ENCODE data around the gene DCANP1.
A peak's percentile ranks its signal among the peaks of the same experiment; 100 is the strongest.

DCANP1 gene

GRCh38 chr5:135444881-135445280 is 2.3 kb downstream of the DCANP1 start:
- Histone ChIP-seq H3K36me3 (peaks cover 0 to 30% (median 0%) of the 10 kb centered on the region in 11 experiments; a peak in 4 of 22 replicates), H3K9ac (peak overlapping the region in 9 of 11 experiments; percentile 4 to 69 (median 55); a peak in 14 of 22 replicates), H3K27ac (peak overlapping the region; percentile 13 to 99 (median 91); a peak in 20 of 22 replicates), H3K27me3 (no peaks in the 10 kb centered on the region), H4K20me1 (no peaks in the 10 kb centered on the region), H3K4me3 (no peak overlapping the region; a peak in 3 of 20 replicates), H3K4me2 (peak overlapping the region; percentile 86 to 97 (median 91)), H3K9me3 (replicated peaks in 1 of 11) (no peaks in the 10 kb centered on the region; a peak in 1 of 22 replicates), H3K4me1 (peaks cover 100% of the 10 kb centered on the region in 10 experiments)
- no peak for TF ChIP-seq Cebpa-rat (IDR thresholded peaks at IDR 0.05)

DNA sequence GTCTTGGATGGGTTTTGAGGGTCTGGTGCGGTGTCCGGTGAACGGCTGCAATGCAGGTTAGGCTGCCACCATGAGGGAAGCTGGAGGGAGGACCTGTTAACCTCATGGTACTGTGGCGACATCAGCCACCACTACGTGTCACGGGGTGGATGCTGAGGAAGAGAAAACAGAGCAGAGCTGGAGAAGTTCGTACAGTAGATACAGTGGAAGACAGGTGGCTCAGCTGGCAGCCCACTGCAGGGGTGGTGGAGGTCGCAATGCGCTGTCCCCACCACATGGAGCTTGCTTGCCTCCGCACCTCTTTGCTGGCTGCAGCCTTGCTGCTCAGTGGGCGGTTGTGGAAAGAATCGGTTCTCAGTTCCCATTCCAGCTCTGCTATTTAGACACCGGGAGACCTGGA is 2.8 kb downstream of the DCANP1 start:
- H3K27me3 ChIP-seq: no peaks in the 10 kb centered on the region
- H3K4me2 ChIP-seq: peak overlapping the region; percentile 86 to 97 (median 91)
- peak overlapping the region in 9 of 11 experiments; percentile 47 to 99 (median 92); a peak in 16 of 22 replicates for H3K27ac ChIP-seq
- H3K4me1 ChIP-seq: peaks cover 100% of the 10 kb centered on the region in 10 experiments
- no peak overlapping the region; a peak in 1 of 20 replicates for H3K4me3 ChIP-seq
- peak overlapping the region in 7 of 11 experiments; percentile 53 to 69 (median 60); a peak in 8 of 22 replicates for H3K9ac ChIP-seq
- H3K36me3 ChIP-seq: peaks cover 0 to 28% (median 0%) of the 10 kb centered on the region in 11 experiments; a peak in 4 of 22 replicates
- no peaks in the 10 kb centered on the region; a peak in 1 of 22 replicates for H3K9me3 ChIP-seq (replicated peaks in 1 of 11)
- H4K20me1 ChIP-seq: no peaks in the 10 kb centered on the region
- TF ChIP-seq Cebpa-rat (IDR thresholded peaks at IDR 0.05): no peak

GRCh38 chr5:135443161-135443960 is 3.8 kb downstream of the DCANP1 start:
- Histone ChIP-seq H3K4me1 (peaks cover 100% of the 10 kb centered on the region in 10 experiments), H3K9ac (peak overlapping the region in 10 of 11 experiments; percentile 12 to 88 (median 69); a peak in 13 of 22 replicates), H4K20me1 (no peaks in the 10 kb centered on the region), H3K4me3 (no peak overlapping the region; a peak in 2 of 20 replicates), H3K27ac (peak overlapping the region; percentile 39 to 99 (median 91); a peak in 20 of 22 replicates), H3K4me2 (peak overlapping the region; percentile 86 to 97 (median 91)), H3K27me3 (no peaks in the 10 kb centered on the region), H3K36me3 (peaks cover 0 to 22% (median 0%) of the 10 kb centered on the region in 11 experiments; a peak in 3 of 22 replicates), H3K9me3 (replicated peaks in 1 of 11) (no peaks in the 10 kb centered on the region; a peak in 1 of 22 replicates)
- no peak for TF ChIP-seq Cebpa-rat (IDR thresholded peaks at IDR 0.05)

GRCh38 chr5:135442431-135443160 is 4.6 kb downstream of the DCANP1 start:
- H3K4me3 ChIP-seq: peak overlapping the region in 3 of 10 experiments; percentile 2 to 38 (median 32); a peak in 3 of 20 replicates
- H3K9me3 ChIP-seq (replicated peaks in 1 of 11): no peaks in the 10 kb centered on the region; a peak in 1 of 22 replicates
- peaks cover 100% of the 10 kb centered on the region in 10 experiments for H3K4me1 ChIP-seq
- peak overlapping the region; percentile 60 to 99 (median 91); a peak in 21 of 22 replicates for H3K27ac ChIP-seq
- no peaks in the 10 kb centered on the region for H4K20me1 ChIP-seq
- H3K9ac ChIP-seq: peak overlapping the region in 10 of 11 experiments; percentile 48 to 88 (median 70); a peak in 19 of 22 replicates
- no peaks in the 10 kb centered on the region for H3K27me3 ChIP-seq
- H3K36me3 ChIP-seq: peaks cover 0 to 16% (median 0%) of the 10 kb centered on the region in 11 experiments; a peak in 2 of 22 replicates
- no peak for TF ChIP-seq Cebpa-rat (IDR thresholded peaks at IDR 0.05)
- H3K4me2 ChIP-seq: peak overlapping the region; percentile 86 to 97 (median 91)

DNA sequence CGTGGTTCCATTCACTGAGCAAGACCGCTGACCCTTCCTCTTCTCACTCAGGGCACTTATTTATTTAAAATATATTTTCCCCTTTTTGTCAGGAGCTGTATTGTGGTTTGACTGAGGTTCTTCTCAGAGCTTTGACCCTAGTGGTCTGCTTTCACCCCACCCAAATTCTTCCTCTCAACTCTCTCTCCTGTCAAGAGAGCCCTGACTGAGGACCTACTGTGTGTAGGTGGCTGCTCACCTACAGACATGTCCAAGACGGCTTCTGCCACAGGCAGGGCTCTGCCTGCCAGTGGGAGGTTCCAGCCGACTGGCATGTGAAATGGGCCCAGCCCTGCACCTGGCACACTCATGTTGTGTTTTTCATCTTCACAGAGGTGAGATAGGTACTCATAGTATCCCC is 5.2 kb downstream of the DCANP1 start:
- H3K27me3 ChIP-seq: no peaks in the 10 kb centered on the region
- peak overlapping the region; percentile 86 to 97 (median 91) for H3K4me2 ChIP-seq
- H3K4me1 ChIP-seq: peaks cover 98 to 100% (median 100%) of the 10 kb centered on the region in 10 experiments
- H4K20me1 ChIP-seq: no peaks in the 10 kb centered on the region
- H3K4me3 ChIP-seq: peak overlapping the region in 5 of 10 experiments; percentile 17 to 38 (median 21); a peak in 6 of 20 replicates
- peaks cover 0 to 9% (median 0%) of the 10 kb centered on the region in 11 experiments; a peak in 1 of 22 replicates for H3K36me3 ChIP-seq
- TF ChIP-seq Cebpa-rat (IDR thresholded peaks at IDR 0.05): no peak
- H3K27ac ChIP-seq: peak overlapping the region; percentile 60 to 99 (median 91); a peak in 21 of 22 replicates
- H3K9me3 ChIP-seq (replicated peaks in 1 of 11): no peaks in the 10 kb centered on the region
- peak overlapping the region; percentile 48 to 88 (median 69); a peak in 19 of 22 replicates for H3K9ac ChIP-seq

GRCh38 chr5:135441350-135441831 is 5.8 kb downstream of the DCANP1 start:
- peak overlapping the region in 4 of 10 experiments; percentile 18 to 38 (median 26); a peak in 5 of 20 replicates for H3K4me3 ChIP-seq
- H3K27ac ChIP-seq: peak overlapping the region; percentile 60 to 99 (median 91); a peak in 21 of 22 replicates
- H3K9ac ChIP-seq: peak overlapping the region; percentile 48 to 88 (median 69); a peak in 19 of 22 replicates
- no peak for TF ChIP-seq Cebpa-rat (IDR thresholded peaks at IDR 0.05)
- peaks cover 98 to 100% (median 100%) of the 10 kb centered on the region in 10 experiments for H3K4me1 ChIP-seq
- no peaks in the 10 kb centered on the region for H4K20me1 ChIP-seq
- H3K27me3 ChIP-seq: no peaks in the 10 kb centered on the region
- peak overlapping the region; percentile 86 to 97 (median 91) for H3K4me2 ChIP-seq
- H3K9me3 ChIP-seq (replicated peaks in 1 of 11): no peaks in the 10 kb centered on the region
- peaks cover 0 to 4% (median 0%) of the 10 kb centered on the region in 11 experiments; a peak in 1 of 22 replicates for H3K36me3 ChIP-seq

DNA sequence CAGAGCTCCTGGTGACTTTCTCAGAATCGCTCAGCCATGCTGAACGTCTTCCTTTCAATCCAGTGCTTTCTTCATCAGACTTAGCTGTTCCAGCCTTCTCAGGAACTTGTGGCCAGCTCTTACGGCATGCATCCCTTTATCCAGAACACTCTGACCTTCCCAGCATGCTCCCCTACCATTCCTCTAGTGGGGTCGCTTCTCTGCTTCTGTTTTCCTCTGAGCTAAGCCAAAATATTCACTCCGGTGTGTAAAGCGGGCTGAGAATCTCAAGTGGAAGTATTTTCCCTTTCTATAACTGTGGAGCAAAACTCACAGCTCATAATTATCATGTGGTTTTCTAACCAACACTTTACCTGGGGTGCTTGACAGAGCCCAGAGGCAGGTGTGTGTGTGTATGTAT is 6.2 kb downstream of the DCANP1 start:
- Histone ChIP-seq H3K9ac (peak overlapping the region; percentile 0 to 88 (median 69); a peak in 17 of 22 replicates), H3K4me2 (peak overlapping the region; percentile 86 to 97 (median 91)), H3K27ac (peak overlapping the region in 10 of 11 experiments; percentile 28 to 99 (median 92); a peak in 17 of 22 replicates), H3K4me1 (peaks cover 98 to 100% (median 100%) of the 10 kb centered on the region in 10 experiments), H3K36me3 (no peaks in the 10 kb centered on the region), H3K4me3 (peak overlapping the region in 3 of 10 experiments; percentile 7 to 38 (median 12); a peak in 4 of 20 replicates), H4K20me1 (no peaks in the 10 kb centered on the region), H3K9me3 (replicated peaks in 1 of 11) (no peaks in the 10 kb centered on the region), H3K27me3 (no peaks in the 10 kb centered on the region)
- TF ChIP-seq Cebpa-rat (IDR thresholded peaks at IDR 0.05): no peak

Data from BLaER1 treated with 17β-estradiol and CSF1 and Interleukin-3, amounts not matched to agents 10 nM and 100 nM (cell line).